HG03095 (cell line): ENCODE data around the gene SPINK9.
"Not testable (repeated sequence)": the region's sequence is repeated elsewhere in the genome, so short reads cannot be mapped to it uniquely, and the experiment has no call there.

Source experiments
- ATAC-seq: cut with Tn5 transposase; IDR thresholded peaks from one replicate; pipeline ENCODE4 v1.9.1; 2021; ENCODE audit warnings: moderate library complexity; ENCODE audit not compliant: unreplicated experiment

The SPINK9 gene

GRCh38 chr5:148335259-148335658 lies at the start of gene SPINK9:
Gene SPINK9 (plus strand): TSS chr5:148335559. CDS start chr5:148335614, 55 bp downstream.
- no peak for ATAC-seq

- ATAC-seq, result no peak
Measured at GRCh38 chr5:148290271-148291195, 44.8 kb upstream of the SPINK9 start.

GRCh38 chr5:148297731-148298130 lies 37.6 kb upstream of the SPINK9 start:
- ATAC-seq, result no peak

- ATAC-seq, result no peak
Measured at GRCh38 chr5:148306446-148306845, 28.9 kb upstream of the SPINK9 start.

- no peak for ATAC-seq
Measured at GRCh38 chr5:148309019-148309418, 26.3 kb upstream of the SPINK9 start.

- ATAC-seq, result no peak
Measured at GRCh38 chr5:148309746-148310145, 25.6 kb upstream of the SPINK9 start.

GRCh38 chr5:148311484-148311883 lies 23.9 kb upstream of the SPINK9 start:
- no peak for ATAC-seq

- no peak for ATAC-seq
Measured at GRCh38 chr5:148312153-148312552, 23.2 kb upstream of the SPINK9 start, which contains the start of gene SPINK7. Gene SPINK7 (plus strand): TSS chr5:148312423. CDS start chr5:148312484, 61 bp downstream.

GRCh38 chr5:148314187-148314586 lies 21.2 kb upstream of the SPINK9 start:
- ATAC-seq, result no peak

GRCh38 chr5:148314731-148315130 lies 20.6 kb upstream of the SPINK9 start:
- ATAC-seq, result no peak

GRCh38 chr5:148320011-148320963 lies 15.1 kb upstream of the SPINK9 start:
- ATAC-seq, result not testable (repeated sequence)

- no peak for ATAC-seq
Measured at GRCh38 chr5:148333262-148333849, 2.0 kb upstream of the SPINK9 start.

- no peak for ATAC-seq
Measured at GRCh38 chr5:148336704-148337435, 1.5 kb downstream of the SPINK9 start.

GRCh38 chr5:148342371-148343045 lies 7.1 kb downstream of the SPINK9 start:
- ATAC-seq, result no peak

GRCh38 chr5:148343046-148343407 lies 7.7 kb downstream of the SPINK9 start:
- no peak for ATAC-seq

GRCh38 chr5:148343603-148344487 lies 8.5 kb downstream of the SPINK9 start:
- ATAC-seq, result no peak

GRCh38 chr5:148347706-148348105 lies 12.3 kb downstream of the SPINK9 start:
- no peak for ATAC-seq

GRCh38 chr5:148352696-148353095 lies 17.3 kb downstream of the SPINK9 start:
- no peak for ATAC-seq

GRCh38 chr5:148353634-148354033 lies 18.3 kb downstream of the SPINK9 start:
- no peak for ATAC-seq
